HUES48 (cell line): ENCODE data around the gene LAMTOR3.

ENCODE experiments used
- H3K27ac ChIP-seq: one replicate; pipeline ENCODE4 v1.7.0; 2013; ENCODE audit warnings: low read depth, low read length, inconsistent platforms
- H3K27me3 ChIP-seq: 2 replicates; pipeline ENCODE4 v1.6.1; 2013; ENCODE audit warnings: mild to moderate bottlenecking, low read length; ENCODE audit not compliant: control insufficient read depth, insufficient read depth
- H3K36me3 ChIP-seq: 2 replicates; pipeline ENCODE4 v1.6.1; 2013; ENCODE audit warnings: low read length; ENCODE audit not compliant: control insufficient read depth, insufficient read depth
- H3K4me1 ChIP-seq: 2 replicates; pipeline ENCODE4 v1.6.1; 2013; ENCODE audit warnings: mild to moderate bottlenecking, low read length; ENCODE audit not compliant: control insufficient read depth, insufficient read depth
- H3K4me3 ChIP-seq: 2 replicates; pipeline ENCODE4 v1.5.1; 2013; ENCODE audit warnings: mild to moderate bottlenecking, low read depth, low read length
- H3K9ac ChIP-seq: 2 replicates; pipeline ENCODE4 v1.6.1; 2013; ENCODE audit warnings: mild to moderate bottlenecking, low read depth, low read length, moderate library complexity
- H3K9me3 ChIP-seq: 2 replicates; pipeline ENCODE4 v1.6.1; 2013; ENCODE audit warnings: low read length; ENCODE audit not compliant: control insufficient read depth, insufficient read depth

The LAMTOR3 gene

GRCh38 chr4:99891351-99891750 lies 2.9 kb downstream of the LAMTOR3 start:
- H3K9ac ChIP-seq = no peak overlapping the region
- H3K36me3 ChIP-seq = peaks cover 11% of the 10 kb centered on the region; the same call in 1 of the 2 replicates
- no peaks in the 10 kb centered on the region for H3K9me3 ChIP-seq
- no peak overlapping the region for H3K4me3 ChIP-seq
- H3K27ac ChIP-seq = no peak overlapping the region
- peaks cover 7% of the 10 kb centered on the region; the same call in 1 of the 2 replicates for H3K4me1 ChIP-seq
- H3K27me3 ChIP-seq = no peaks in the 10 kb centered on the region

- H3K9ac ChIP-seq = no peak overlapping the region
- no peaks in the 10 kb centered on the region for H3K9me3 ChIP-seq
These were observed 6.4 kb downstream of the LAMTOR3 start for GRCh38 chr4:99887837-99888236.

DNA sequence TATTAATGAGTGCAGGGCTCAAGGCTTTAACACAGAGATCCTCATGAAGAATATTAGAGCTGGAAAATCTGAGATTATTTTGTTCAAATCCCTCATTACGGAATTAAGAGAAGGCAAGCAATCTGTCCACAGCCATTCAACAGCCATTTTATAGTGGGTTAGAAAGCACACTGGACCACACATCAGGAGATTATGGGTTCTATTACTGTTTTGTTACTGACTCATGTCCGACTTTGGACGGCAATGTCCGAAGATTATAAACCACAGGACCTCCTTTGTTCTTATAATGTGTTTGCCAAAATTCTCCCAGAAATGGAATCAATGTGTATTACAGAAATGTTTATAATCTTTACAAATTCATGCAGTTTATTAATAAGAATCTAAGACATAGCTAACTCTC lies 8.1 kb downstream of the LAMTOR3 start:
- Histone ChIP-seq H3K4me3 (no peak overlapping the region), H3K27me3 (no peaks in the 10 kb centered on the region), H3K9ac (no peak overlapping the region), H3K36me3 (peaks cover 40% of the 10 kb centered on the region), H3K9me3 (no peaks in the 10 kb centered on the region), H3K4me1 (peaks cover 4% of the 10 kb centered on the region; the same call in 1 of the 2 replicates), H3K27ac (no peak overlapping the region)

More at GRCh38 chr4:99887837-99888236, 6.4 kb downstream of the LAMTOR3 start:
- Histone ChIP-seq H3K36me3 (peaks cover 26% of the 10 kb centered on the region), H3K27me3 (no peaks in the 10 kb centered on the region), H3K27ac (no peak overlapping the region), H3K4me3 (no peak overlapping the region), H3K4me1 (peaks cover 4% of the 10 kb centered on the region; the same call in 1 of the 2 replicates)

- H3K27me3 ChIP-seq = no peaks in the 10 kb centered on the region
- H3K9ac ChIP-seq = no peak overlapping the region
- H3K9me3 ChIP-seq = no peaks in the 10 kb centered on the region
- no peak overlapping the region for H3K4me3 ChIP-seq
- peaks cover 4% of the 10 kb centered on the region; the same call in 1 of the 2 replicates for H3K4me1 ChIP-seq
- H3K27ac ChIP-seq = no peak overlapping the region
- peaks cover 45% of the 10 kb centered on the region for H3K36me3 ChIP-seq
These were observed 8.5 kb downstream of the LAMTOR3 start for GRCh38 chr4:99885687-99886086.

GRCh38 chr4:99885063-99885664 lies 9.1 kb downstream of the LAMTOR3 start:
- peaks cover 50% of the 10 kb centered on the region for H3K36me3 ChIP-seq
- no peak overlapping the region for H3K27ac ChIP-seq
- H3K4me1 ChIP-seq = peaks cover 4% of the 10 kb centered on the region; the same call in 1 of the 2 replicates
- H3K9ac ChIP-seq = no peak overlapping the region
- H3K4me3 ChIP-seq = no peak overlapping the region
- H3K27me3 ChIP-seq = no peaks in the 10 kb centered on the region
- no peaks in the 10 kb centered on the region for H3K9me3 ChIP-seq

- Histone ChIP-seq H3K27ac (no peak overlapping the region), H3K36me3 (peaks cover 54% of the 10 kb centered on the region), H3K27me3 (no peaks in the 10 kb centered on the region), H3K9me3 (no peaks in the 10 kb centered on the region), H3K9ac (no peak overlapping the region), H3K4me3 (no peak overlapping the region), H3K4me1 (no peaks in the 10 kb centered on the region)
These were observed 14.8 kb downstream of the LAMTOR3 start for GRCh38 chr4:99879458-99879857.

DNA sequence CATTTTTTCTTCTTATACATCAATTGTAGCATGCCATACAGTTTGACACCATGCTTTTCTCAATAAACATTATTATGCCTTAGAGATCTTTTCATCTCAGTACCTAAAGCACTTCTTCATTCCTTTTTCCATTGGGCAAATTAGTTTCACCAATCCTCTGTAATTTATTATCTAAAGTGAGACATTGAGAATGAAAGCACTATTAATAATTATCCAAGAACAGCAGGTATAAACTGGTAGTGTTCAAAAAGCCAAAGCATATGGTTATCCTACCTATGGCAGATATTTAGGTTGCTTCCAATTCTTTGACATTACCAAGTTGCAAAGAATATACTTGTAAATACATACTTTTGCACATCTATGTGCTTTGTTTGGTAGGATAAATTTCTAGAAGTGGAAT lies 15.6 kb downstream of the LAMTOR3 start:
- Histone ChIP-seq H3K36me3 (peaks cover 47% of the 10 kb centered on the region), H3K9me3 (no peaks in the 10 kb centered on the region), H3K9ac (no peak overlapping the region), H3K27me3 (no peaks in the 10 kb centered on the region), H3K4me3 (no peak overlapping the region), H3K4me1 (no peaks in the 10 kb centered on the region), H3K27ac (no peak overlapping the region)

GRCh38 chr4:99876946-99877345 lies 17.3 kb downstream of the LAMTOR3 start:
- Histone ChIP-seq H3K27ac (no peak overlapping the region), H3K4me3 (no peak overlapping the region), H3K27me3 (no peaks in the 10 kb centered on the region), H3K36me3 (peaks cover 33% of the 10 kb centered on the region), H3K4me1 (no peaks in the 10 kb centered on the region), H3K9ac (no peak overlapping the region), H3K9me3 (no peaks in the 10 kb centered on the region)

GRCh38 chr4:99875071-99875470 lies 19.2 kb downstream of the LAMTOR3 start:
- Histone ChIP-seq H3K27ac (no peak overlapping the region), H3K4me3 (no peak overlapping the region), H3K4me1 (no peaks in the 10 kb centered on the region), H3K9ac (no peak overlapping the region), H3K27me3 (no peaks in the 10 kb centered on the region), H3K36me3 (peaks cover 14% of the 10 kb centered on the region; the same call in 1 of the 2 replicates), H3K9me3 (no peaks in the 10 kb centered on the region)

DNA sequence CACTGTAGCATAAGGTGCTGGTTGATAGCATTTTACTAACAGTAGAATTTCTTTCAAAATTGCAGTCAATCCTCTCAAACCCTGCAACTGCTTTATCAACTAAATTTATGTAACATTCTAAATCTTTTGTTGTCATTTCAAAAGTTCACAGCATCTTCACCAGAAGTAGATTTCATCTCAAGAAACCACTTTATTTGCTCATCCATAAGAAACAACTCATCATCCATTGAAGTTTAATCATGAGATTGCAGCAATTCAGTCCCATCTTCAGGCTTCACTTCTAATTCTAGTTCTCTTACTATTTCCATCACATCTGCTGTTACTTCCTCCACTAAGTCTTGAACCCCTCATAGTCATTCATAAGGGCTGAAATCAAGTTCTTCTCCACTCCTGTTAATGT lies 21.7 kb downstream of the LAMTOR3 start:
- Histone ChIP-seq H3K27me3 (no peaks in the 10 kb centered on the region), H3K4me3 (no peak overlapping the region), H3K9me3 (no peaks in the 10 kb centered on the region), H3K9ac (no peak overlapping the region), H3K27ac (no peak overlapping the region), H3K36me3 (no peaks in the 10 kb centered on the region), H3K4me1 (peaks cover 8% of the 10 kb centered on the region)

DNA sequence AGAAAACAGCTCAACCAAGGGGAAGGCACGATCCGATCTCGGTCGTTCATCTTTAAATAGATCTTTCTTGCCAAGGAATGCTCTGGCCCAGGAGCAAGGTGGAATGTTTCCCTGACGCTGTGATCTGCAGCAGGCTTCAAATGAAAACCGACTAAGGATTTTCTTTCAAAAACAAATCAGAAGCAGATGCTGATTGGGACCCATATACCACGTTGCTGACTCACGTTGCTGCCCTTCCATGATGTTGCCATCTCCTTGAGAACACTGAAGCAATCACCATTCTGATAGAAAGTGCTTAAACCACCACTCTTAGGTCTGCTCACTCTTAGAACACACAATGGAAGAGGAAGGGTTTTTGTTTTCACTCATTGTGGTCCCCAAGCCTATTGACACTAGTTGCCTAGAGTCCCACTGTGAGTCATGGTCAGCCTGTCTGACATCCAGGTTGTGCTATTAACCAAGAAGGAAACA lies 26.1 kb downstream of the LAMTOR3 start:
- H3K4me1 ChIP-seq = peaks cover 8% of the 10 kb centered on the region
- no peaks in the 10 kb centered on the region for H3K9me3 ChIP-seq
- H3K9ac ChIP-seq = no peak overlapping the region
- peak overlapping the region; percentile 77 for H3K27ac ChIP-seq
- no peak overlapping the region; the same call in 1 of the 2 replicates for H3K4me3 ChIP-seq
- no peaks in the 10 kb centered on the region for H3K36me3 ChIP-seq
- H3K27me3 ChIP-seq = no peaks in the 10 kb centered on the region
